ENCODE results near the gene FRMPD2.

GRCh38 chr10:48239618-48240017 is 34.9 kb downstream of the FRMPD2 start:
- no peak for TF ChIP-seq CTCF (conservative IDR thresholded peaks at IDR 0.05; ENCODE audit: low read depth, low read length)
- TF ChIP-seq MAFK (IDR thresholded peaks at IDR 0.05; ENCODE audit: low read depth, low read length) = no peak
- no peak for TF ChIP-seq RAD21 (IDR thresholded peaks at IDR 0.05; ENCODE audit: low read length)
- TF ChIP-seq POLR2A (IDR thresholded peaks at IDR 0.05; ENCODE audit: low read depth, low read length) = no peak
- TF ChIP-seq ELK1 (IDR thresholded peaks at IDR 0.05; ENCODE audit: borderline replicate concordance, low read depth, low read length) = no peak
- TF ChIP-seq MXI1 (IDR thresholded peaks at IDR 0.05; ENCODE audit: borderline replicate concordance, low read depth, low read length) = no peak
- no peak for TF ChIP-seq RFX5 (IDR thresholded peaks at IDR 0.05; ENCODE audit: low read depth, low read length)
- no peak for TF ChIP-seq USF2 (IDR thresholded peaks at IDR 0.05; ENCODE audit: low read depth, low read length)
- no peak for TF ChIP-seq CHD1 (IDR thresholded peaks at IDR 0.05; ENCODE audit: low read depth, low read length)
- TF ChIP-seq MAZ (IDR thresholded peaks at IDR 0.05; ENCODE audit: borderline replicate concordance, low read depth, low read length) = no peak
- TF ChIP-seq FOS (IDR thresholded peaks at IDR 0.05; ENCODE audit: low read depth, low read length) = no peak
- no peak for TF ChIP-seq CEBPB (IDR thresholded peaks at IDR 0.05; ENCODE audit: low read depth, low read length)
- no peak for TF ChIP-seq BHLHE40 (IDR thresholded peaks at IDR 0.05; ENCODE audit: low read depth, low read length)
- no peak for TF ChIP-seq SMC3 (IDR thresholded peaks at IDR 0.05; ENCODE audit: low read depth, low read length)
